Measurements from ENCODE around the gene ZNF544. TPM values are rescaled to one million over a fixed set of nuclear protein-coding genes. Genes with fewer than 3 reads are reported as not detected.

The ZNF544 gene
- total RNA-seq, 2 experiments from 2014 or later: 49.8 to 52.3 TPM

GRCh38 chr19:58311345-58311865 is 82.7 kb downstream of the ZNF544 start:
- DNase-seq (no peak), ATAC-seq (no peak)
- Mint-ChIP-seq H3K27me3 (no peaks in the 10 kb centered on the region), H3K4me3 (no peak overlapping the region), H3K9me3 (no peaks in the 10 kb centered on the region), H3K27ac (no peak overlapping the region), H3K36me3 (ENCODE audit: low read depth) (peaks cover 85% of the 10 kb centered on the region), H3K4me1 (ENCODE audit: low read depth) (peaks cover 28% of the 10 kb centered on the region)
- intact Hi-C loops (cut with micrococcal nuclease): loop anchor here (5.0 kb wide), 1 partner anchor 84 kb away; the partner anchor contains the start of gene ZNF544
- ChIA-PET CTCF (interaction anchor here (1.0 kb wide), 1 partner anchor 15 kb away, joined by 3 read pairs; the partner anchor contains the start of gene ZSCAN22), POLR2A (interaction anchor here (1.2 kb wide), 1 partner anchor 15 kb away, joined by 3 read pairs; no protein-coding TSS in a partner anchor)
- no peak for TF ChIP-seq CTCF (IDR thresholded peaks at IDR 0.05)

Other genes with a start within 250 kb of the ZNF544 start
- 10 to 100 TPM in 1 of 2 experiments, 1 to 10 TPM in 1; 7.5 to 10.0 TPM for gene ZNF606, start 226.1 kb upstream of the ZNF544 start, total RNA-seq
- gene ZSCAN1, start 194.9 kb upstream of the ZNF544 start, total RNA-seq: not detected
- 1 to 10 TPM; 1.2 to 1.4 TPM for gene ZNF135, start 169.6 kb upstream of the ZNF544 start, total RNA-seq
- gene ZSCAN18, start 130.7 kb upstream of the ZNF544 start, total RNA-seq: 10 to 100 TPM; 27.0 to 31.7 TPM
- gene ZNF329, start 78.1 kb upstream of the ZNF544 start, total RNA-seq: 1 to 10 TPM; 6.0 to 6.2 TPM
- gene ZNF274, start 45.9 kb upstream of the ZNF544 start, total RNA-seq: 10 to 100 TPM; 24.0 to 25.9 TPM
- 1 to 10 TPM; 5.2 to 5.8 TPM for gene ZNF8, start 50.0 kb downstream of the ZNF544 start, total RNA-seq
- gene ERVK3-1, start 76.5 kb downstream of the ZNF544 start, total RNA-seq: 10 to 100 TPM; 40.6 to 43.0 TPM
- 1 to 10 TPM; 2.6 to 2.9 TPM for gene ZSCAN22, start 98.1 kb downstream of the ZNF544 start, total RNA-seq
- 10 to 100 TPM; 35.2 to 36.2 TPM for gene A1BG, start 124.6 kb downstream of the ZNF544 start, total RNA-seq
- 1 to 10 TPM; 1.3 to 1.6 TPM for gene ZNF497, start 133.8 kb downstream of the ZNF544 start, total RNA-seq
- gene ZNF837, start 152.1 kb downstream of the ZNF544 start, total RNA-seq: 1 to 10 TPM; 1.5 to 1.6 TPM
- 1,000 to 10,000 TPM; 1,906 to 1,936 TPM for gene RPS5, start 158.4 kb downstream of the ZNF544 start, total RNA-seq
- gene RNF225, start 166.7 kb downstream of the ZNF544 start, total RNA-seq: 1 to 10 TPM in 1 of 2 experiments, under 1 TPM in 1; 0.81 to 1.1 TPM
- 10 to 100 TPM; 12.0 to 14.3 TPM for gene ZNF584, start 179.7 kb downstream of the ZNF544 start, total RNA-seq
- 1 to 10 TPM; 3.4 to 3.8 TPM for gene ZNF132, start 211.2 kb downstream of the ZNF544 start, total RNA-seq
- 1 to 10 TPM; 7.6 to 8.2 TPM for gene ZNF324B, start 222.7 kb downstream of the ZNF544 start, total RNA-seq
- gene ZNF324, start 238.2 kb downstream of the ZNF544 start, total RNA-seq: 10 to 100 TPM in 1 of 2 experiments, 1 to 10 TPM in 1; 8.1 to 10.1 TPM
- gene ZNF446, start 247.4 kb downstream of the ZNF544 start, total RNA-seq: 1 to 10 TPM; 3.5 to 4.0 TPM